ENCODE results near the gene SYCE3. TPM values are rescaled to one million over a fixed set of nuclear protein-coding genes. Genes with fewer than 3 reads are reported as not detected.

The SYCE3 gene
- total and polyA plus RNA-seq, 9 of the 15 experiments (the other 6 are each of a cell fraction or from before 2014, with no cell fraction given): 0.56 TPM; not detected in 8

- Histone ChIP-seq H3K4me2 (ENCODE audit: insufficient read depth, low read length) (no peak overlapping the region), H3K9ac (ENCODE audit: insufficient read depth in 1 of 2, low read depth in 2 of 2, low read length in 2 of 2) (no peak overlapping the region), H3K36me3 (ENCODE audit: control insufficient read depth, insufficient read depth, low read length) (no peaks in the 10 kb centered on the region), H4K20me1 (replicated peaks; ENCODE audit: control insufficient read depth, insufficient read depth, low read length) (no peaks in the 10 kb centered on the region), H3K9me1 (ENCODE audit: control insufficient read depth, insufficient read depth, low read length) (no peaks in the 10 kb centered on the region), H3K27ac (ENCODE audit: extremely low read depth, low read depth, low read length) (no peak overlapping the region), H3K9me3 (replicated peaks; ENCODE audit: control insufficient read depth, insufficient read depth, low read depth, low read length) (no peaks in the 10 kb centered on the region), H3K27me3 (ENCODE audit: control insufficient read depth in 2 of 2, insufficient read depth in 2 of 2, low read length in 2 of 2) (peaks cover 24 to 80% of the 10 kb centered on the region in 2 experiments), H3K4me1 (replicated peaks in 1 of 2; ENCODE audit: control insufficient read depth in 2 of 2, insufficient read depth in 2 of 2, low read length in 2 of 2) (peaks cover 0 to 12% of the 10 kb centered on the region in 2 experiments; a peak in 2 of 5 replicates), H3K4me3 (no peak overlapping the region), H3K79me2 (ENCODE audit: control insufficient read depth, insufficient read depth, low read length) (no peaks in the 10 kb centered on the region), H2AFZ (ENCODE audit: low read depth, low read length) (no peak overlapping the region)
- WGBS (ENCODE audit: insufficient coverage, low coverage, missing lambda C conversion rate): 9% methylated on average over 10 of the region's 20 CpGs
- no peak for FAIRE-seq
- intact Hi-C loops (cut with micrococcal nuclease): no loop called here
- no peak for DNase-seq (ENCODE audit: extremely low read depth in 1 of 4, low spot score in 3 of 4)
- no TSS peak for BruUV-seq (replicated peaks)
- ATAC-seq: no peak
- ChIA-PET CTCF (ENCODE audit: low intra/inter-chr PET ratio) (no interaction called here), POLR2A (interaction anchor here (0.6 to 0.7 kb wide), 2 partner anchors 122 to 415 kb away, joined by 4 read pairs; no protein-coding TSS in a partner anchor)
- in situ Hi-C loops (cut with MboI): no loop called here
- TF ChIP-seq ATF1 (CRISPR knock-in tag; IDR thresholded peaks at IDR 0.05) (no peak), ATF1 (tag; IDR thresholded peaks at IDR 0.05) (no peak), HMGN3 (IDR thresholded peaks at IDR 0.05; ENCODE audit: borderline replicate concordance, extremely low read depth, insufficient read length, low read depth, low read length) (no peak), RFX5 (IDR thresholded peaks at IDR 0.05; ENCODE audit: low read depth, low read length) (no peak), THRB (CRISPR knock-in tag; conservative IDR thresholded peaks at IDR 0.05) (no peak), CBFB (CRISPR knock-in tag; IDR thresholded peaks at IDR 0.05) (no peak), HMBOX1 (IDR thresholded peaks at IDR 0.05) (no peak), SAFB (IDR thresholded peaks at IDR 0.05; ENCODE audit: borderline replicate concordance, low read depth, low read length) (no peak), PREB (CRISPR knock-in tag; IDR thresholded peaks at IDR 0.05) (no peak), CTCF (IDR thresholded peaks at IDR 0.05 in 2 of 3, conservative IDR thresholded peaks at IDR 0.05 in 1 of 3; ENCODE audit: insufficient read depth in 2 of 3, low read depth in 1 of 3, low read length in 3 of 3) (no peak), WHSC1 (IDR thresholded peaks at IDR 0.05; ENCODE audit: low read length) (no peak), TFAP4 (CRISPR knock-in tag; IDR thresholded peaks at IDR 0.05; ENCODE audit: borderline replicate concordance) (no peak), NR0B1 (IDR thresholded peaks at IDR 0.05; ENCODE audit: partially characterized antibody) (no peak)
These were observed 42.9 kb upstream of the SYCE3 start for GRCh38 chr22:50605613-50606074.

Measured in K562 (cell line).